ENCODE data around the gene AKR1A1. TPM values are rescaled to one million over a fixed set of nuclear protein-coding genes. Genes with fewer than 3 reads are reported as not detected.
A peak's percentile ranks its signal among the peaks of the same experiment; 100 is the strongest.
"Not testable (repeated sequence)": the region's sequence is repeated elsewhere in the genome, so short reads cannot be mapped to it uniquely, and the experiment has no call there.

AKR1A1 gene
- total RNA-seq, 1 donor from 2014 or later, result 203 TPM

GRCh38 chr1:45516036-45516435 lies 34.6 kb upstream of the AKR1A1 start:
- Histone ChIP-seq H3K27ac (no peak overlapping the region), H3K4me3 (no peak overlapping the region), H3K9me3 (no peaks in the 10 kb centered on the region), H3K27me3 (ENCODE audit: low read depth) (no peaks in the 10 kb centered on the region), H3K4me1 (peaks cover 30% of the 10 kb centered on the region), H3K36me3 (peaks cover 78% of the 10 kb centered on the region)
- DNase-seq (no peak), ATAC-seq (no peak)
- intact Hi-C loops (cut with DNase I), result no loop called here
- TF ChIP-seq, protein P1, sequence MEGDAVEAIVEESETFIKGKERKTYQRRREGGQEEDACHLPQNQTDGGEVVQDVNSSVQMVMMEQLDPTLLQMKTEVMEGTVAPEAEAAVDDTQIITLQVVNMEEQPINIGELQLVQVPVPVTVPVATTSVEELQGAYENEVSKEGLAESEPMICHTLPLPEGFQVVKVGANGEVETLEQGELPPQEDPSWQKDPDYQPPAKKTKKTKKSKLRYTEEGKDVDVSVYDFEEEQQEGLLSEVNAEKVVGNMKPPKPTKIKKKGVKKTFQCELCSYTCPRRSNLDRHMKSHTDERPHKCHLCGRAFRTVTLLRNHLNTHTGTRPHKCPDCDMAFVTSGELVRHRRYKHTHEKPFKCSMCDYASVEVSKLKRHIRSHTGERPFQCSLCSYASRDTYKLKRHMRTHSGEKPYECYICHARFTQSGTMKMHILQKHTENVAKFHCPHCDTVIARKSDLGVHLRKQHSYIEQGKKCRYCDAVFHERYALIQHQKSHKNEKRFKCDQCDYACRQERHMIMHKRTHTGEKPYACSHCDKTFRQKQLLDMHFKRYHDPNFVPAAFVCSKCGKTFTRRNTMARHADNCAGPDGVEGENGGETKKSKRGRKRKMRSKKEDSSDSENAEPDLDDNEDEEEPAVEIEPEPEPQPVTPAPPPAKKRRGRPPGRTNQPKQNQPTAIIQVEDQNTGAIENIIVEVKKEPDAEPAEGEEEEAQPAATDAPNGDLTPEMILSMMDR (IDR thresholded peaks at IDR 0.05), result no peak

GRCh38 chr1:45516465-45516864 lies 34.2 kb upstream of the AKR1A1 start:
- TF ChIP-seq, protein P1 (IDR thresholded peaks at IDR 0.05), result no peak
- ATAC-seq, result peak; percentile 5 to 40
- H3K4me1 ChIP-seq, result peaks cover 30% of the 10 kb centered on the region
- intact Hi-C loops (cut with DNase I), result no loop called here
- H3K36me3 ChIP-seq, result peaks cover 74% of the 10 kb centered on the region
- no peaks in the 10 kb centered on the region for H3K27me3 ChIP-seq (ENCODE audit: low read depth)
- no peaks in the 10 kb centered on the region for H3K9me3 ChIP-seq
- no peak overlapping the region for H3K27ac ChIP-seq
- no peak overlapping the region for H3K4me3 ChIP-seq
- no peak for DNase-seq

- peaks cover 55% of the 10 kb centered on the region for H3K36me3 ChIP-seq
- not testable (repeated sequence) for ATAC-seq, H3K9me3 ChIP-seq
Measured at GRCh38 chr1:45518366-45518765, 32.3 kb upstream of the AKR1A1 start.

DNA sequence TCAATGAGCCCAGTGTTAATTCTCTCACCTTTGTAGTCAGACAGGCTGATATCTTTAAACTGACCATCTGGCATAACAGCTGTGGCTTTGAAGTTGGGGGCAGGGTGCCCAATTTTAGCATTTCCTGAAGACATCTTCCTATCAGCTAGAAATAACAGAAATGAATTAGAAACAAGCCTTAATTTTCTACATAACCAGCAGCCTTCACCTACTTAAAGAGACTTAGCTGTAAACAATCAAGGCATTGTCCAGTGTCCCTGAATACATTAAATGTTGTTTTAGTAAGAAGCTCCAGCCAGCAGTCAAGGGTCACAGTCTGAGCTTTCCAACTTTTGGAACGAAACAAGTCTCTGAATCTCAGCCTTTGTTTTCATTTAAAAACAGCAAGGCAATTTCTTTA lies 31.7 kb upstream of the AKR1A1 start:
- Histone ChIP-seq H3K27me3 (ENCODE audit: low read depth) (no peaks in the 10 kb centered on the region), H3K4me3 (peak overlapping the region; percentile 25), H3K27ac (no peak overlapping the region), H3K4me1 (peaks cover 30% of the 10 kb centered on the region), H3K36me3 (peaks cover 49% of the 10 kb centered on the region), H3K9me3 (no peaks in the 10 kb centered on the region)
- DNase-seq (no peak), ATAC-seq (no peak)
- TF ChIP-seq, protein P1 (IDR thresholded peaks at IDR 0.05), result no peak
- intact Hi-C loops (cut with DNase I), result no loop called here

More at GRCh38 chr1:45518366-45518765, 32.3 kb upstream of the AKR1A1 start:
- H3K4me3 ChIP-seq; intact Hi-C loops (cut with DNase I); H3K27ac ChIP-seq; DNase-seq; H3K27me3 ChIP-seq (ENCODE audit: low read depth): not testable (repeated sequence)
- H3K4me1 ChIP-seq, result peaks cover 30% of the 10 kb centered on the region

DNA sequence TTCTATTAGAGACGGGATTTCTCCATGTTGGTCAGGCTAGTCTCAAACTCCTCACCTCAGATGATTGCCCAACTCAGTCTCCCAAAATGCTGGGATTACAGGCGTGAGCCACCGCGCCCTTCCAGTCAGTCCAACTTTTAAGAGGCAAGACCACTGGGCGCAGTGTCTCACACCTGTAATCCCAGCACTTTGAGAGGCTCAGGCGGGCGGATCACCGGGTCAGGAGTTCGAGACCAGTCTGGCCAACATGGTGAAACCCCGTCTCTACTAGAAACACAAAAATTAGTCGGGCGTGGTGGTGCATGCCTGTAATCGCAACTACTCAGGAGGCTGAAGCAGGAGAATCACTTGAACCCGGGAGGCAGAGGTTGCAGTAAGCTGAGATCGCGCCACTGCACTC lies 30.9 kb upstream of the AKR1A1 start:
- ATAC-seq, result not testable (repeated sequence)

GRCh38 chr1:45521413-45522323 lies 29.0 kb upstream of the AKR1A1 start, which contains the start of gene PRDX1:
PRDX1 (minus strand) TSS chr1:45521884; CDS start chr1:45519043, 2,841 bp downstream.
- Histone ChIP-seq H3K36me3 (peaks cover 22% of the 10 kb centered on the region), H3K9me3 (no peaks in the 10 kb centered on the region)
- intact Hi-C loops (cut with DNase I), result no loop called here

More for the DNA sequence above, 30.9 kb upstream of the AKR1A1 start:
- H3K27me3 ChIP-seq (ENCODE audit: low read depth); intact Hi-C loops (cut with DNase I); H3K27ac ChIP-seq; H3K9me3 ChIP-seq; DNase-seq: not testable (repeated sequence)
- Histone ChIP-seq H3K36me3 (peaks cover 41% of the 10 kb centered on the region), H3K4me1 (peaks cover 30% of the 10 kb centered on the region), H3K4me3 (peak overlapping the region; percentile 25)

More at GRCh38 chr1:45521413-45522323, 29.0 kb upstream of the AKR1A1 start, which contains the start of gene PRDX1:
- ATAC-seq (peak; percentile 98), DNase-seq (peak; percentile 95)
- Histone ChIP-seq H3K4me1 (peaks cover 27% of the 10 kb centered on the region), H3K27me3 (ENCODE audit: low read depth) (no peaks in the 10 kb centered on the region), H3K27ac (peak within 1 kb of the TSS; percentile 94), H3K4me3 (peak within 1 kb of the TSS; percentile 97)
- TF ChIP-seq, protein P1 (IDR thresholded peaks at IDR 0.05), result no peak

Data from lower lobe of right lung (tissue), 2 donors.